A549 (cell line): ENCODE data around the gene PYGM.

Experiments
- CBX2 ChIP-seq: fragments of 200-600 bp; sonication (generic); IDR thresholded peaks from 2 replicates; pipeline ENCODE4 v1.6.1; 2016; ENCODE audit warnings: low read depth, mild to moderate bottlenecking, borderline replicate concordance
- CHD4 ChIP-seq: fragments of 200-600 bp; sonication (generic); IDR thresholded peaks from 2 replicates; pipeline ENCODE4 v1.6.1; 2016; ENCODE audit warnings: antibody characterized with exemption, mild to moderate bottlenecking, borderline replicate concordance
- CTCF ChIP-seq: fragments of >200 bp; sonication (Bioruptor Twin); formaldehyde crosslinking; IDR thresholded peaks from 3 replicates; pipeline ENCODE4 v1.5.1; 2016
- E2F6 ChIP-seq: IDR thresholded peaks from 2 replicates; pipeline ENCODE4 v1.6.1; 2012; ENCODE audit warnings: low read depth, borderline replicate concordance
- HOXB13 ChIP-seq: fragments of 250-450 bp; sonication (Bioruptor Pico); IDR thresholded peaks from 2 replicates; pipeline ENCODE4 v1.5.0; 2020; ENCODE audit warnings: low read depth, mild to moderate bottlenecking, moderate library complexity
- MAFK ChIP-seq: fragments of 450-650 bp; IDR thresholded peaks from 2 replicates; pipeline ENCODE4 v1.6.1; 2014; ENCODE audit not compliant: partially characterized antibody
- MAX ChIP-seq: IDR thresholded peaks from 2 replicates; pipeline ENCODE4 v1.6.1; 2012
- MAZ ChIP-seq: fragments of 150-350 bp; IDR thresholded peaks from 2 replicates; pipeline ENCODE4 v1.6.1; 2014; ENCODE audit warnings: antibody characterized with exemption, low read depth, low read length, borderline replicate concordance
- PBX3 ChIP-seq: IDR thresholded peaks from 2 replicates; pipeline ENCODE4 v1.6.1; 2012
- POLR2A ChIP-seq: IDR thresholded peaks from 2 replicates; pipeline ENCODE4 v1.6.1; 2012; ENCODE audit warnings: mild to moderate bottlenecking, low read length
- RAD21 ChIP-seq, 2 experiments: fragments of >200 bp in 1 of 2; sonication (Bioruptor Twin) in 1 of 2; formaldehyde crosslinking in 1 of 2; IDR thresholded peaks in 1 of 2; conservative IDR thresholded peaks in 1 of 2; 2 replicates in 1 of 2; 3 replicates in 1 of 2; pipeline ENCODE4 v1.6.1; 2012 to 2018; ENCODE audit warnings: inconsistent platforms in 1 of 2
- REST ChIP-seq: fragments of 200-600 bp; sonication (generic); IDR thresholded peaks from 2 replicates; pipeline ENCODE4 v1.6.1; 2016; ENCODE audit warnings: antibody characterized with exemption, mild to moderate bottlenecking, moderate library complexity
- RNF2 ChIP-seq: fragments of 200-600 bp; sonication (generic); IDR thresholded peaks from 2 replicates; pipeline ENCODE4 v1.6.1; 2016; ENCODE audit warnings: low read depth, mild to moderate bottlenecking, antibody characterized with exemption, moderate library complexity, borderline replicate concordance
- USF2 ChIP-seq: fragments of 450-650 bp; IDR thresholded peaks from 2 replicates; pipeline ENCODE4 v1.6.1; 2014; ENCODE audit warnings: antibody characterized with exemption

GRCh38 chr11:64754124-64754918, 5.5 kb downstream of the PYGM start:
- no peak for TF ChIP-seq POLR2A
- no peak for TF ChIP-seq REST
- no peak for TF ChIP-seq RAD21 (conservative IDR thresholded peaks at IDR 0.05 in 1 of 2, IDR thresholded peaks at IDR 0.05 in 1 of 2)
- no peak for TF ChIP-seq CTCF
- TF ChIP-seq RNF2 = no peak
- no peak for TF ChIP-seq PBX3
- no peak for TF ChIP-seq HOXB13
- no peak for TF ChIP-seq MAFK
- no peak for TF ChIP-seq CBX2
- no peak for TF ChIP-seq USF2
- TF ChIP-seq MAZ = no peak
- TF ChIP-seq MAX = no peak
- no peak for TF ChIP-seq CHD4
- TF ChIP-seq E2F6 = no peak
